ENCODE data around the gene GPSM3. TPM values are rescaled to one million over a fixed set of nuclear protein-coding genes. Genes with fewer than 3 reads are reported as not detected.

Gene GPSM3
- total and polyA plus RNA-seq, 2 donors (not counting 1 experiment from before 2014, with no cell fraction given), result 194 to 299 TPM

DNA sequence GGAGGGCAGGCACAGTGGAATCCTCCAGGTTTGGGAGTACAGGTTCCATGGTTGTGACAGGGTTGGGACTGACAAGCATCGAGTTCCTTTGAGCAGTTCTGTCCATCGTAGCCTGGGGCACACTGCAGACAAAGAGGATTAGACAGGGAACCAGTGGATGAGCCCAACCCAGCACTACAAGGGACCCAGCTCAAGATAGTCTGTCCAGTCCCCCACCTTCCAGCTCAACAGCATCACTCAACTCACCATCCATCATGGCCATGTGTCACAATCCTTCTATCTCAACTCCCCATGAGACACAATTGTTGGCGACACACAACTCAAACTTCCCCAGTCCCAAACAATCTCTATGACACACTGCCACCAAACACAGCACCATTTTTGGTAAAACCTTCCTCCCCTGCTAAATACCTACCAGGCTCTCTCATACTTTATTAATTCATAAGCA lies 11.8 kb upstream of the GPSM3 start:
- H3K4me1 Mint-ChIP-seq, result peaks cover 6% of the 10 kb centered on the region
- H3K27me3 Mint-ChIP-seq, result peaks cover 8% of the 10 kb centered on the region
- intact Hi-C loops (cut with micrococcal nuclease), result no loop called here
- Histone ChIP-seq H3K4me1 (ENCODE audit: control insufficient read depth in 2 of 2, insufficient read depth in 2 of 2, low read length in 2 of 2) (no peaks in the 10 kb centered on the region), H3K27ac (ENCODE audit: low read length in 2 of 2) (no peak overlapping the region), H3K9me3 (ENCODE audit: control extremely low read depth in 1 of 3, control insufficient read depth in 2 of 3, insufficient read depth in 1 of 3, low read length in 2 of 3) (no peaks in the 10 kb centered on the region), H3K9ac (ENCODE audit: low read length) (no peak overlapping the region), H4K20me1 (ENCODE audit: control insufficient read depth, insufficient read depth, low read length, poor library complexity, severe bottlenecking) (no peaks in the 10 kb centered on the region), H3K36me3 (replicated peaks in 1 of 2; ENCODE audit: control extremely low read depth in 1 of 2, control insufficient read depth in 1 of 2, extremely low read depth in 1 of 2, insufficient read depth in 2 of 2, low read length in 1 of 2) (no peaks in the 10 kb centered on the region), H3K79me2 (ENCODE audit: control insufficient read depth, insufficient read depth, low read length) (no peaks in the 10 kb centered on the region), H3K4me3 (ENCODE audit: control extremely low read depth in 1 of 5, extremely low read depth in 1 of 5, insufficient read depth in 1 of 5, low read depth in 2 of 5, low read length in 4 of 5) (no peak overlapping the region), H3K27me3 (replicated peaks in 1 of 4; ENCODE audit: control extremely low read depth in 1 of 4, control insufficient read depth in 3 of 4, insufficient read depth in 4 of 4, low read length in 3 of 4) (peaks cover 0 to 8% (median 2%) of the 10 kb centered on the region in 4 experiments), H2AFZ (ENCODE audit: insufficient read depth, low read depth, low read length, poor library complexity, severe bottlenecking) (no peak overlapping the region), H3K4me2 (replicated peaks; ENCODE audit: low read depth, low read length, poor library complexity, severe bottlenecking) (no peak overlapping the region)
- no peak overlapping the region for H3K4me3 Mint-ChIP-seq
- ChIA-PET POLR2A (no interaction called here), CTCF (no interaction called here)
- ATAC-seq (ENCODE audit: low read depth) (no peak), DNase-seq (no peak)
- no peak overlapping the region for H3K27ac Mint-ChIP-seq
- TF ChIP-seq, protein P1, sequence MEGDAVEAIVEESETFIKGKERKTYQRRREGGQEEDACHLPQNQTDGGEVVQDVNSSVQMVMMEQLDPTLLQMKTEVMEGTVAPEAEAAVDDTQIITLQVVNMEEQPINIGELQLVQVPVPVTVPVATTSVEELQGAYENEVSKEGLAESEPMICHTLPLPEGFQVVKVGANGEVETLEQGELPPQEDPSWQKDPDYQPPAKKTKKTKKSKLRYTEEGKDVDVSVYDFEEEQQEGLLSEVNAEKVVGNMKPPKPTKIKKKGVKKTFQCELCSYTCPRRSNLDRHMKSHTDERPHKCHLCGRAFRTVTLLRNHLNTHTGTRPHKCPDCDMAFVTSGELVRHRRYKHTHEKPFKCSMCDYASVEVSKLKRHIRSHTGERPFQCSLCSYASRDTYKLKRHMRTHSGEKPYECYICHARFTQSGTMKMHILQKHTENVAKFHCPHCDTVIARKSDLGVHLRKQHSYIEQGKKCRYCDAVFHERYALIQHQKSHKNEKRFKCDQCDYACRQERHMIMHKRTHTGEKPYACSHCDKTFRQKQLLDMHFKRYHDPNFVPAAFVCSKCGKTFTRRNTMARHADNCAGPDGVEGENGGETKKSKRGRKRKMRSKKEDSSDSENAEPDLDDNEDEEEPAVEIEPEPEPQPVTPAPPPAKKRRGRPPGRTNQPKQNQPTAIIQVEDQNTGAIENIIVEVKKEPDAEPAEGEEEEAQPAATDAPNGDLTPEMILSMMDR (IDR thresholded peaks at IDR 0.05), result no peak
- no peak for TF ChIP-seq EZH2 (IDR thresholded peaks at IDR 0.05; ENCODE audit: borderline replicate concordance, insufficient read depth, low read depth, low read length, poor library complexity, severe bottlenecking)
- H3K9me3 Mint-ChIP-seq (ENCODE audit: insufficient read depth), result no peaks in the 10 kb centered on the region
- 94% methylated on average over 3 of the region's 3 CpGs for WGBS (ENCODE audit: insufficient coverage)

DNA sequence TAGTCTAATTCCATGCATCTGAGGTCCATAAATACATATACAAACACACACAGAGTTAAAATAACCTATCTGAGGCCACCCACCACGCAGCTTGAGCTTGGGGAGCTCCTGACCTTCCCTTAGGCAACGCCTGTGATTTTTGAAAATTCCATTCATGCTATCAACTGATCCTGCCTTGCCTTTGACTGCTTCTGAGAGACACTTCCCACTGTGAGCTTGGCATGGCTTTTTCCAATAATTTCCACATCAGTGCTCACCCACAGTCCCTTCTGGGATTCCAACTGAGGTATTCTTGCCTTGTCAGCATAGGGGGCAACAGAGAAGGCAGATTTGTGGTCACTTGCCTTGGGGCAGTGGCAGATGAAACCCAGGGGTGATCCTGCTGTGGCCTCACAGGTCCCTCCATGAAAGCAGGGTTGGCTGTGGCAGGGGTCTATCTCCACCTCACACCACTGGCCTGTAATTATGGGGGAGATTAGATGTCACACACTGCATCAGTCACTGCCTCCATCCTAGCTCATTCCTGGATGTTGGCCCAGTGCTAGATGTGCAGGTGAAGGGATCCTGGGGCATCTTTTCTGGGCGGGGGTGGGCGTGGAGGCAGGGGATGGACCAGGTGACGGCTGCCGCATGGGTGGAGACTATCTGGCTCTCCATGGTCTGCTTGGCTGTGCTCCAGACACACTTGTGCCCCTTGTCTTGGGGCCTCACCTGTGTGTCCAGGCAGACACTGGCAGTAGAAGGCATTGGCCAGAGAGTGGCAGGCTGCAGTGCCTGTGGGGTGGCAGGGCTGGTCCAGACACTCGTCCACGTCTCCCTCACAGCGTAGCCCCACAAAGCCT lies 11.2 kb upstream of the GPSM3 start:
- Histone ChIP-seq H3K9ac (ENCODE audit: low read length) (no peak overlapping the region), H3K4me1 (ENCODE audit: control insufficient read depth in 2 of 2, insufficient read depth in 2 of 2, low read length in 2 of 2) (no peaks in the 10 kb centered on the region), H3K9me3 (ENCODE audit: control extremely low read depth in 1 of 3, control insufficient read depth in 2 of 3, insufficient read depth in 1 of 3, low read length in 2 of 3) (no peaks in the 10 kb centered on the region), H4K20me1 (ENCODE audit: control insufficient read depth, insufficient read depth, low read length, poor library complexity, severe bottlenecking) (no peaks in the 10 kb centered on the region), H3K36me3 (replicated peaks in 1 of 2; ENCODE audit: control extremely low read depth in 1 of 2, control insufficient read depth in 1 of 2, extremely low read depth in 1 of 2, insufficient read depth in 2 of 2, low read length in 1 of 2) (no peaks in the 10 kb centered on the region), H3K79me2 (ENCODE audit: control insufficient read depth, insufficient read depth, low read length) (no peaks in the 10 kb centered on the region), H3K4me2 (replicated peaks; ENCODE audit: low read depth, low read length, poor library complexity, severe bottlenecking) (no peak overlapping the region), H3K4me3 (ENCODE audit: control extremely low read depth in 1 of 5, extremely low read depth in 1 of 5, insufficient read depth in 1 of 5, low read depth in 2 of 5, low read length in 4 of 5) (no peak overlapping the region), H3K27me3 (replicated peaks in 1 of 4; ENCODE audit: control extremely low read depth in 1 of 4, control insufficient read depth in 3 of 4, insufficient read depth in 4 of 4, low read length in 3 of 4) (peaks cover 0 to 8% (median 2%) of the 10 kb centered on the region in 4 experiments), H2AFZ (ENCODE audit: insufficient read depth, low read depth, low read length, poor library complexity, severe bottlenecking) (no peak overlapping the region), H3K27ac (ENCODE audit: low read length in 2 of 2) (no peak overlapping the region)
- intact Hi-C loops (cut with micrococcal nuclease), result no loop called here
- DNase-seq, result no peak
- WGBS (ENCODE audit: insufficient coverage), result 97% methylated on average over 9 of the region's 9 CpGs
- Mint-ChIP-seq H3K27me3 (peaks cover 8% of the 10 kb centered on the region), H3K27ac (no peak overlapping the region), H3K9me3 (ENCODE audit: insufficient read depth) (no peaks in the 10 kb centered on the region), H3K4me3 (no peak overlapping the region), H3K4me1 (peaks cover 5% of the 10 kb centered on the region)
- TF ChIP-seq, protein P1 (IDR thresholded peaks at IDR 0.05), result no peak
- TF ChIP-seq EZH2 (IDR thresholded peaks at IDR 0.05; ENCODE audit: borderline replicate concordance, insufficient read depth, low read depth, low read length, poor library complexity, severe bottlenecking), result no peak
- CTCF ChIA-PET, result no interaction called here
- ATAC-seq (ENCODE audit: low read depth), result no peak
- POLR2A ChIA-PET, result no interaction called here

Data from B cell (primary cell).